Subcutaneous abdominal adipose tissue (tissue), 5 donors: ENCODE measurements around the gene RNF224.

Source experiments
- H3K27ac ChIP-seq: one replicate; pipeline ENCODE4 v1.7.0; 2013; ENCODE audit warnings: low read depth, mild to moderate bottlenecking, inconsistent platforms, low read length, moderate library complexity
- H3K27me3 ChIP-seq, 5 donors: one replicate each; pipeline ENCODE4 v1.7.0; 2013; ENCODE audit warnings: low read length in 5 of 5, inconsistent platforms in 1 of 5; ENCODE audit not compliant: control insufficient read depth in 5 of 5, insufficient read depth in 4 of 5
- H3K36me3 ChIP-seq, 5 donors: one replicate each; pipeline ENCODE4 v1.7.0; 2013; ENCODE audit warnings: low read length in 5 of 5; ENCODE audit not compliant: control insufficient read depth in 5 of 5, insufficient read depth in 5 of 5
- H3K4me1 ChIP-seq, 5 donors: one replicate each; pipeline ENCODE4 v1.7.0; 2013; ENCODE audit warnings: low read length in 5 of 5, mild to moderate bottlenecking in 3 of 5, moderate library complexity in 1 of 5; ENCODE audit not compliant: control insufficient read depth in 5 of 5, insufficient read depth in 5 of 5
- H3K4me3 ChIP-seq, 5 donors: one replicate each; pipeline ENCODE4 v1.7.0; 2013; ENCODE audit warnings: low read length in 5 of 5, low read depth in 1 of 5
- H3K9ac ChIP-seq, 5 donors: one replicate each; pipeline ENCODE4 v1.7.0; 2013; ENCODE audit warnings: low read length in 5 of 5, mild to moderate bottlenecking in 4 of 5, moderate library complexity in 3 of 5
- H3K9me3 ChIP-seq, 5 donors: one replicate each; pipeline ENCODE4 v1.7.0; 2013; ENCODE audit warnings: low read length in 5 of 5; ENCODE audit not compliant: control insufficient read depth in 5 of 5
- donor health status: healthy.
- donor health status: healthy.
- donor health status: healthy.
- donor health status: healthy.
- donor health status: healthy.

The RNF224 gene

GRCh38 chr9:137265496-137266161 is 38.3 kb downstream of the RNF224 start:
- Histone ChIP-seq H3K36me3 (peaks cover 0 to 61% (median 52%) of the 10 kb centered on the region in 5 donors), H3K9ac (no peak overlapping the region), H3K4me1 (peaks cover 6 to 23% (median 16%) of the 10 kb centered on the region in 5 donors), H3K4me3 (no peak overlapping the region), H3K9me3 (no peaks in the 10 kb centered on the region), H3K27ac (no peak overlapping the region), H3K27me3 (no peaks in the 10 kb centered on the region)

- Histone ChIP-seq H3K4me1 (peaks cover 6 to 23% (median 16%) of the 10 kb centered on the region in 5 donors), H3K9ac (no peak overlapping the region), H3K4me3 (no peak overlapping the region), H3K27me3 (no peaks in the 10 kb centered on the region), H3K36me3 (peaks cover 0 to 66% (median 55%) of the 10 kb centered on the region in 5 donors), H3K9me3 (no peaks in the 10 kb centered on the region), H3K27ac (no peak overlapping the region)
Observed at GRCh38 chr9:137266162-137266527, 38.8 kb downstream of the RNF224 start.

DNA sequence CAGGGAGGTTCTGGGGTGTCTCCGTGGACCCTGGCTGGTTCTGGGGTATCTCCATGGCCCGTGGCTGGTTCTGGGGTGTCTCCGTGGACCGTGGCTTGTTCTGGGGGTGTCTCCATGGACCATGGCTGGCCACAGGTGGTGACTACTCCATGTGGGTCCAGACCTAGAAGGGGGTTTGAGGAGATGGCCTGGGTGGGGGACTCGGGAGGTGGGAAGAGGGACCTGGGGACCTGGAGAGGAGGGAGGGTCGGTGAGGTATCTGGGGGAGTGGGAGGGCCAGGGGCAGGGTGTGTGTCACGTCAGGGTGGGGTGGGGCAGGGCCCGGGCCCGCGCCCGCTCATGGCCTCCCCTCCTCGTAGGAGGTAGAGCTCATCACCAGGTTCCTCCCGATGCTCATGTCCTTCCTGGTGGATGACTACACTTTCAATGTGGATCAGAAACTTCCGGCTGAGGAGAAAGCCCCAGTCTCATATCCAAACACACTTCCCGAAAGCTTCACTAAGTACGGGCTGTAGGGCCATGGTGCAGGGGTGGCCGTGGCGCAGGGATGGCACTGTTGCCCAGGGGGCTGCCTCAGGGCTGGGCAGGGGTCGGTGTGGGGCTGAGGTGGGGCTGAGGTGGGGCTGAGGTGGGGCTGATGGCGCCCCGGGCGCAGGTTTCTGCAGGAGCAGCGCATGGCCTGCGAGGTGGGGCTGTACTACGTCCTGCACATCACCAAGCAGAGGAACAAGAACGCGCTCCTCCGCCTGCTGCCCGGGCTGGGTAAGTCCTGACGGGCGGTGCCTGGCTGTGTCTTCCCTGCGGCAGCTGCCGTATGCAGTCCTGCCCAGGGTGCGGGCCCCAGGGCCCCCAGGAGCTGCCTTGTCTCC is 39.5 kb downstream of the RNF224 start:
- peaks cover 6 to 23% (median 16%) of the 10 kb centered on the region in 5 donors for H3K4me1 ChIP-seq
- H3K9me3 ChIP-seq = no peaks in the 10 kb centered on the region
- no peak overlapping the region for H3K4me3 ChIP-seq
- H3K9ac ChIP-seq = no peak overlapping the region
- H3K27me3 ChIP-seq = no peaks in the 10 kb centered on the region
- H3K36me3 ChIP-seq = peaks cover 0 to 71% (median 59%) of the 10 kb centered on the region in 5 donors
- no peak overlapping the region for H3K27ac ChIP-seq

GRCh38 chr9:137267933-137268355 is 40.6 kb downstream of the RNF224 start:
- Histone ChIP-seq H3K27me3 (no peaks in the 10 kb centered on the region), H3K4me3 (no peak overlapping the region), H3K9ac (peak overlapping the region in 1 of 5 donors; percentile 41), H3K9me3 (no peaks in the 10 kb centered on the region), H3K4me1 (peaks cover 6 to 23% (median 14%) of the 10 kb centered on the region in 5 donors), H3K27ac (no peak overlapping the region), H3K36me3 (peaks cover 0 to 80% (median 71%) of the 10 kb centered on the region in 5 donors)

GRCh38 chr9:137268538-137269201 is 41.4 kb downstream of the RNF224 start:
- no peaks in the 10 kb centered on the region for H3K9me3 ChIP-seq
- H3K36me3 ChIP-seq = peaks cover 0 to 80% (median 68%) of the 10 kb centered on the region in 5 donors
- H3K4me3 ChIP-seq = peak overlapping the region in 4 of 5 donors; percentile 4 to 42 (median 22)
- H3K9ac ChIP-seq = peak overlapping the region in 1 of 5 donors; percentile 22
- peak overlapping the region; percentile 38 for H3K27ac ChIP-seq
- no peaks in the 10 kb centered on the region for H3K27me3 ChIP-seq
- peaks cover 6 to 23% (median 14%) of the 10 kb centered on the region in 5 donors for H3K4me1 ChIP-seq

DNA sequence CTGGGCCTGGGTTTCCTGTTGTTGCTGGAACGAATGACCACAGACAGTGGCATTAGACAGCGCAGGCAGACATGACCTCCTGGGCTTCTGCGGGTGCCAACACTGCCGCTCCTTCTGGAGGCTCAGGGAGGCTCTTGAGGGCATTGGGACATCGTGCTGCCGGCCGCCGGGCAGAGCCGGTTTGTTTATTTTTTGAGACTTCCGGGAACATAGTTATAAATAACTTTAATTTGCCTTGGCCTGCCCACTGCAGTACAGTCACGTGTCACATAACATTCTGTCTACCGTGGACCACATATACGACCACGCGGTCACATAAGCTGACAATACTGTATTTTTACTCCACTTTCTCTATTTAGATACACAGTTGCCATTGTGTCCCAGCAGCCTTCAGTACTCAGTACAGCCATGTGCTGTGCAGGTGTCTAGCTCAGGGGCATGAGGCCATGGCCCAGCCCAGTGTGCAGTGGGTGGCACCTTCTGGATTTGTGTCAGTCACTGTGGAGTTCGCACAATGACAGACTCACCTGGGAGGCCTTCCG is 42.0 kb downstream of the RNF224 start:
- H3K36me3 ChIP-seq = peaks cover 0 to 74% (median 62%) of the 10 kb centered on the region in 5 donors
- peaks cover 6 to 26% (median 16%) of the 10 kb centered on the region in 5 donors for H3K4me1 ChIP-seq
- H3K27me3 ChIP-seq = no peaks in the 10 kb centered on the region
- peak overlapping the region in 4 of 5 donors; percentile 4 to 42 (median 22) for H3K4me3 ChIP-seq
- H3K27ac ChIP-seq = peak overlapping the region; percentile 38
- no peaks in the 10 kb centered on the region for H3K9me3 ChIP-seq
- H3K9ac ChIP-seq = no peak overlapping the region

DNA sequence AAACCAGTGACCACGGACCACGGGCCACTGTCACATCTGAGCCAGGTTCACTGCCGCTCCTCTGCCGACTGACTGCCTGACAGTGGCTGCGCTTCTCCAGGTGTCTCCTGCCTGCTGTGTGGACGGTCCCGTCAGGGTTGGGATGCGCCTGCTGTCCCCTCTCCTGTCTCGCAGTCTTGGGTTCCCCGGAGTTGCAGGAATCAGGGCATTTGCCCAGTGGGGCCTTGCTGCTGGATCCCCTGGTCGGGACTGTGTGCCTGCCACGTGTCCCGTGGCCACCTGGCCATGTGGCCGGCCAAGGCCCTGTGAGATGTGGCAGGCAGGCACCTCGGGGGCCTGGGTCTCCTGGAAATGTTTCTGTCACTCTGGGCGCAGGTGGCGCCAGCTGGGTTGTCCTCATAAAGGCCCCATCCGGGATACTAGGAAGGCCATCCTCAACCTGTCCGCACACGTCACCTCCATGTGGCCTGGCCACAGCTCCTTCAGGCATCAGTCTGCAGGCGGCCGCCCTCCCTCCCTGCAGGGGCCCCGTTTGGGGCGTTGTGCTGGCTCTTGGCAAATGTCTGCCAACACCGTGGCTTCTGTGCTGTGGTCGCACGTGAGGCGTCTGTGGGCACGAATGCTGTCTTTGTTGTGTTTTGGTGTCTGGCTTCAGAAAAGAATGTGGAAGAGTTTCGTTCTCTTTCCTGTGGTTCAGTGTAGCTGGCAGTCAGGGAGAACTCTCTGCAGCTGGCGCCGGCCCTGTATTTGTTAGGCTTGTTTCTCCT is 43.8 kb downstream of the RNF224 start:
- Histone ChIP-seq H3K36me3 (peaks cover 0 to 62% (median 51%) of the 10 kb centered on the region in 5 donors), H3K27ac (no peak overlapping the region), H3K9ac (no peak overlapping the region), H3K4me3 (no peak overlapping the region), H3K27me3 (peaks cover 0 to 3% (median 0%) of the 10 kb centered on the region in 5 donors), H3K9me3 (no peaks in the 10 kb centered on the region), H3K4me1 (peaks cover 6 to 41% (median 31%) of the 10 kb centered on the region in 5 donors)

DNA sequence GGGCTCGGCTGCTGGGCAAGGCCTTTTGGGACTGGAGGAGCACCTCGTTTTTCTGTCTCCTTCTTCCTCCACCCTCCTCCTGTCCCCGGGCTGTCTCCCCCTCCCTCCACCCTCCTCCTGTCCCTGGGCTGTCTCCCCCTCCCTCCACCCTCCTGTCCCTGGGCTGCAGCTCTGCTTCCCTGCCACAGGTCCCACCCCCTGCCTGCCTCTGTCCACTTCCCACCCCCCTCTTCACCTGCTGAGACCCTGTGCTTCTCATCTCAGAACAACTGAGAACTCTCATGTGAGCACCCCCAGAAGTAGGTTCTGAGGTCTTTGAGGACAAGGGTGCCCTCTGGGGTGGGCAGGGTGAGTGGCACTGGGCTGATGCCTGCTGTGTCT is 44.4 kb downstream of the RNF224 start:
- Histone ChIP-seq H3K4me1 (peaks cover 6 to 47% (median 37%) of the 10 kb centered on the region in 5 donors), H3K9me3 (no peaks in the 10 kb centered on the region), H3K27me3 (peaks cover 0 to 4% (median 0%) of the 10 kb centered on the region in 5 donors), H3K27ac (no peak overlapping the region), H3K36me3 (peaks cover 0 to 56% (median 46%) of the 10 kb centered on the region in 5 donors), H3K9ac (no peak overlapping the region), H3K4me3 (no peak overlapping the region)
